K562 (cell line): ENCODE results near the gene GCA. TPM values are rescaled to one million over a fixed set of nuclear protein-coding genes. Genes with fewer than 3 reads are reported as not detected.

Experiments used
- CREB5 ChIP-seq: fragments of 250-450 bp; sonication (Bioruptor Pico); IDR thresholded peaks from 2 replicates; pipeline ENCODE4 v1.5.0; 2020; ENCODE audit warnings: mild to moderate bottlenecking
- DIDO1 ChIP-seq: fragments of 450-650 bp; IDR thresholded peaks from 2 replicates; pipeline ENCODE4 v1.6.1; 2016; ENCODE audit warnings: low read depth, missing biosample characterization, missing genetic modification characterization
- ESRRB ChIP-seq: fragments of 250-450 bp; sonication (Bioruptor Pico); IDR thresholded peaks from 2 replicates; pipeline ENCODE4 v1.5.0; 2020; ENCODE audit warnings: mild to moderate bottlenecking, moderate library complexity, borderline replicate concordance
- ETV1 ChIP-seq: fragments of 450-650 bp; conservative IDR thresholded peaks from 2 replicates; pipeline ENCODE4 v1.6.1; 2016; ENCODE audit warnings: missing genetic modification characterization, control low read depth, low read depth, missing compliant biosample characterization
- FOXK2 ChIP-seq, 2 experiments: fragments of 450-650 bp; IDR thresholded peaks in 1 of 2; conservative IDR thresholded peaks in 1 of 2; 2 replicates each; pipeline ENCODE4 v1.6.1; 2016; ENCODE audit warnings: low read depth in 2 of 2, mild to moderate bottlenecking in 1 of 2
- GTF2A2 ChIP-seq: IDR thresholded peaks from 2 replicates; pipeline ENCODE4 v1.6.1; 2016; ENCODE audit warnings: mild to moderate bottlenecking, missing genetic modification characterization, missing compliant biosample characterization
- HNRNPL ChIP-seq: fragments of 200-400 bp; formaldehyde crosslinking; IDR thresholded peaks from 2 replicates; pipeline ENCODE4 v1.6.1; 2017; ENCODE audit warnings: low read depth, mild to moderate bottlenecking, low read length
- MED1 ChIP-seq: sonication (generic); formaldehyde crosslinking; IDR thresholded peaks from 2 replicates; pipeline ENCODE4 v1.8.1; 2023; ENCODE audit warnings: missing genetic modification reagents, borderline replicate concordance
- MTA1 ChIP-seq: fragments of 450-650 bp; IDR thresholded peaks from 2 replicates; pipeline ENCODE4 v1.6.1; 2017; ENCODE audit warnings: borderline replicate concordance
- PHTF2 ChIP-seq: fragments of 250-450 bp; sonication (Bioruptor Pico); IDR thresholded peaks from 2 replicates; pipeline ENCODE4 v1.5.0; 2021; ENCODE audit warnings: mild to moderate bottlenecking
- RHOXF2B ChIP-seq: fragments of 250-450 bp; sonication (Bioruptor Pico); conservative IDR thresholded peaks from 2 replicates; pipeline ENCODE4 v1.5.1; 2021
- SAFB ChIP-seq: fragments of 200-400 bp; formaldehyde crosslinking; IDR thresholded peaks from 2 replicates; pipeline ENCODE4 v1.6.1; 2017; ENCODE audit warnings: low read depth, low read length, borderline replicate concordance
- SMARCE1 ChIP-seq: fragments of 450-650 bp; IDR thresholded peaks from 2 replicates; pipeline ENCODE4 v1.7.1; 2016; ENCODE audit warnings: mild to moderate bottlenecking
- SRF ChIP-seq, 2 experiments: fragments of 250-450, 450-650 bp in 1 of 2; sonication (Bioruptor Pico) in 1 of 2; sonication (generic) in 1 of 2; formaldehyde crosslinking; IDR thresholded peaks; 2 replicates each; pipeline versions ENCODE4 v1.5.0 to v1.5.1; 2020 to 2022; ENCODE audit warnings: mild to moderate bottlenecking in 1 of 2, missing genetic modification reagents in 1 of 2
- TBP ChIP-seq: optimal IDR thresholded peaks from 2 replicates; pipeline ENCODE3; 2011; ENCODE audit warnings: low read depth, low read length, improper control_type of control experiment
- TEAD1 ChIP-seq, 2 experiments: fragments of 450-650 bp in 1 of 2; sonication (generic) in 1 of 2; formaldehyde crosslinking; IDR thresholded peaks; 2 replicates each; pipeline versions ENCODE4 v1.4.0 to v1.8.0; 2020 to 2022; ENCODE audit warnings: mild to moderate bottlenecking in 2 of 2, missing genetic modification reagents in 1 of 2
- ZBTB1 ChIP-seq: sonication (generic); formaldehyde crosslinking; IDR thresholded peaks from 2 replicates; pipeline ENCODE4 v1.8.1; 2023; ENCODE audit warnings: missing genetic modification reagents, low read depth, mild to moderate bottlenecking, borderline replicate concordance
- ZKSCAN3 ChIP-seq: fragments of 250-450 bp; sonication (Bioruptor Pico); IDR thresholded peaks from 2 replicates; pipeline ENCODE4 v1.4.0; 2020
- ZNF830 ChIP-seq: fragments of 250-450 bp; sonication (Bioruptor Pico); IDR thresholded peaks from 2 replicates; pipeline ENCODE4 v1.5.0; 2021; ENCODE audit warnings: mild to moderate bottlenecking
- ZZZ3 ChIP-seq: fragments of 450-650 bp; IDR thresholded peaks from 2 replicates; pipeline ENCODE4 v1.6.1; 2016; ENCODE audit warnings: antibody characterized with exemption, mild to moderate bottlenecking, moderate library complexity
- polyA plus RNA-seq, 8 experiments: library from polyadenylated mRNA; depleted of rRNA in 4 of 8; stranded (reverse) in 5 of 8; unstranded in 3 of 8; fragments of >200 nt; fragmentation: Nextera tagmentation in 2 of 8; fragmentation: Illumina TruSeq in 1 of 8; extraction: Ambion mirVana in 2 of 8; extraction: Trizol in 1 of 8; gene quantifications; 2 replicates each; pipeline versions ENCODE4 v1.2.1 to v1.2.3, GENCODE V29; 2011 to 2014; ENCODE audit warnings: inconsistent platforms in 1 of 8, missing spikeins in 1 of 8
- total RNA-seq, 7 experiments: library from RNA; depleted of rRNA in 6 of 7; stranded (reverse); fragments of >200 nt in 6 of 7; fragmentation: Illumina TruSeq in 2 of 7; extraction: Trizol in 2 of 7; gene quantifications; 2 replicates each; pipeline versions ENCODE4 v1.2.1 to v1.2.3, GENCODE V29; 2011 to 2021; ENCODE audit warnings: low replicate concordance in 1 of 7
- TF ChIP-seq, protein P1 (sequence below): fragments of 450-650 bp; formaldehyde crosslinking; IDR thresholded peaks from 2 replicates; pipeline ENCODE4 v1.4.0; 2022; ENCODE audit warnings: mild to moderate bottlenecking, moderate library complexity
- TF ChIP-seq, protein P2 (sequence below): fragments of 450-650 bp; IDR thresholded peaks from 2 replicates; pipeline ENCODE4 v1.6.1; 2016; ENCODE audit warnings: mild to moderate bottlenecking

Gene GCA
- total and polyA plus RNA-seq, 9 of the 15 experiments (the other 6 are each of a cell fraction or from before 2014, with no cell fraction given), result 0.24 to 0.79 (median 0.41) TPM; not detected in 1

GRCh38 chr2:162318328-162319180, 25.4 kb upstream of the GCA start, which contains the start of gene IFIH1 (continued):
- TF ChIP-seq HNRNPL, result no peak
- no peak for TF ChIP-seq ZKSCAN3 (CRISPR knock-in tag)
- TF ChIP-seq, protein P1, sequence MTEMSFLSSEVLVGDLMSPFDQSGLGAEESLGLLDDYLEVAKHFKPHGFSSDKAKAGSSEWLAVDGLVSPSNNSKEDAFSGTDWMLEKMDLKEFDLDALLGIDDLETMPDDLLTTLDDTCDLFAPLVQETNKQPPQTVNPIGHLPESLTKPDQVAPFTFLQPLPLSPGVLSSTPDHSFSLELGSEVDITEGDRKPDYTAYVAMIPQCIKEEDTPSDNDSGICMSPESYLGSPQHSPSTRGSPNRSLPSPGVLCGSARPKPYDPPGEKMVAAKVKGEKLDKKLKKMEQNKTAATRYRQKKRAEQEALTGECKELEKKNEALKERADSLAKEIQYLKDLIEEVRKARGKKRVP (CRISPR knock-in tag), result 0 out of 2 replicates have a peak, but pooled peaks have one; percentile 9
- TF ChIP-seq ZZZ3, result no peak
- no peak for TF ChIP-seq SAFB
- 0 out of 2 replicates have a peak, but pooled peaks have one; percentile 12 for TF ChIP-seq ETV1 (tag)
- no peak for TF ChIP-seq SMARCE1
- TF ChIP-seq TEAD1 (CRISPR knock-in tag; IDR thresholded peaks at IDR 0.05), result 0 out of 4 replicates have a peak, but pooled peaks of 1 of the 2 experiments have one; percentile 30
- 0 out of 2 replicates have a peak, but pooled peaks have one; percentile 24 for TF ChIP-seq RHOXF2B (CRISPR knock-in tag)
- TF ChIP-seq GTF2A2 (tag), result no peak
- no peak for TF ChIP-seq MED1 (CRISPR knock-in tag)
- peak; percentile 36; the same call in 1 of the 2 replicates for TF ChIP-seq DIDO1 (tag)
- TF ChIP-seq ZNF830, result no peak
- no peak for TF ChIP-seq FOXK2 (conservative IDR thresholded peaks at IDR 0.05 in 1 of 2, IDR thresholded peaks at IDR 0.05 in 1 of 2; ENCODE audit: low read depth in 2 of 2)
- TF ChIP-seq, protein P2, sequence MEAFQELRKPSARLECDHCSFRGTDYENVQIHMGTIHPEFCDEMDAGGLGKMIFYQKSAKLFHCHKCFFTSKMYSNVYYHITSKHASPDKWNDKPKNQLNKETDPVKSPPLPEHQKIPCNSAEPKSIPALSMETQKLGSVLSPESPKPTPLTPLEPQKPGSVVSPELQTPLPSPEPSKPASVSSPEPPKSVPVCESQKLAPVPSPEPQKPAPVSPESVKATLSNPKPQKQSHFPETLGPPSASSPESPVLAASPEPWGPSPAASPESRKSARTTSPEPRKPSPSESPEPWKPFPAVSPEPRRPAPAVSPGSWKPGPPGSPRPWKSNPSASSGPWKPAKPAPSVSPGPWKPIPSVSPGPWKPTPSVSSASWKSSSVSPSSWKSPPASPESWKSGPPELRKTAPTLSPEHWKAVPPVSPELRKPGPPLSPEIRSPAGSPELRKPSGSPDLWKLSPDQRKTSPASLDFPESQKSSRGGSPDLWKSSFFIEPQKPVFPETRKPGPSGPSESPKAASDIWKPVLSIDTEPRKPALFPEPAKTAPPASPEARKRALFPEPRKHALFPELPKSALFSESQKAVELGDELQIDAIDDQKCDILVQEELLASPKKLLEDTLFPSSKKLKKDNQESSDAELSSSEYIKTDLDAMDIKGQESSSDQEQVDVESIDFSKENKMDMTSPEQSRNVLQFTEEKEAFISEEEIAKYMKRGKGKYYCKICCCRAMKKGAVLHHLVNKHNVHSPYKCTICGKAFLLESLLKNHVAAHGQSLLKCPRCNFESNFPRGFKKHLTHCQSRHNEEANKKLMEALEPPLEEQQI, result no peak
- no peak for TF ChIP-seq PHTF2 (CRISPR knock-in tag)
- no peak for TF ChIP-seq TBP
- no peak for TF ChIP-seq CREB5 (CRISPR knock-in tag)
- TF ChIP-seq ESRRB (CRISPR knock-in tag), result no peak
- TF ChIP-seq SRF (CRISPR knock-in tag; IDR thresholded peaks at IDR 0.05), result no peak
- TF ChIP-seq ZBTB1 (CRISPR knock-in tag), result no peak
- TF ChIP-seq MTA1, result no peak
